SK-N-MC (cell line): ENCODE measurements around the gene GRIK4.

Source experiments
- EZH2 ChIP-seq: fragments of 200-600 bp; sonication (generic); IDR thresholded peaks from one replicate; pipeline ENCODE4 v1.6.1; 2017; ENCODE audit warnings: antibody characterized with exemption
- FOXP2 ChIP-seq: optimal IDR thresholded peaks from 2 replicates; pipeline ENCODE3; 2011; ENCODE audit warnings: mild to moderate bottlenecking, moderate library complexity; ENCODE audit not compliant: insufficient read depth; ENCODE audit errors: extremely low read length, control extremely low read depth
- POLR2AphosphoS5 ChIP-seq: IDR thresholded peaks from 2 replicates; pipeline ENCODE4 v1.6.1; 2012; ENCODE audit warnings: mild to moderate bottlenecking, low read depth, low read length, borderline replicate concordance

DNA sequence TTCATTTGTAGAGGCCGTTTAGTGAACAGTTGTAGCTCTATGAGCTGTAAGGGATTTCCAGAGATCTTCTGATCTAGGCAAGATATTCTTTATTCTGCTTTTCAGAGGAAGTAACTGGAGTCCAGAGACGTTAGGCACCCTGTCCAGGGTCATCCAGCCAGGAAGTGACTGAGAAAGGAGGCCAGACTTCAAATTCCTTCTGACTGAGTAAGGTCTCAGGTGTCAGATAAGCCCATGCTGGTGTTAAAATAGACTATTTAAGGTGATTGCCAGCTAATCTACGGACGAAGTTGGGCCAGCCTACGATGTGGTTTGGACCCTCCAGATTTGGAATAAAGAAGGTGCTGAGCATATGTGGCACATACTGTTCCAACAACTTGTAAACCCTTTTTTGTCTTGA is 54.6 kb downstream of the GRIK4 start:
- TF ChIP-seq EZH2 (no peak), POLR2AphosphoS5 (no peak), FOXP2 (no peak)
